ENCODE data around the gene DLGAP1. TPM values are rescaled to one million over a fixed set of nuclear protein-coding genes. Genes with fewer than 3 reads are reported as not detected.

Gene DLGAP1
- total and polyA plus RNA-seq, 4 donors, result 0.54 to 11.8 (median 3.1) TPM

GRCh38 chr18:4157352-4157751 is 297.8 kb downstream of the DLGAP1 start:
- 71 to 77% methylated on average over 4 of the region's 4 CpGs for WGBS, 2 donors
- Histone ChIP-seq H3K36me3 (ENCODE audit: control insufficient read depth in 4 of 4, insufficient read depth in 4 of 4, low read length in 4 of 4) (no peaks in the 10 kb centered on the region), H3K27ac (ENCODE audit: low read depth in 1 of 2, low read length in 1 of 2) (no peak overlapping the region), H3K4me1 (ENCODE audit: control insufficient read depth in 5 of 5, insufficient read depth in 5 of 5, low read length in 5 of 5) (no peaks in the 10 kb centered on the region), H3K4me3 (no peak overlapping the region), H3K27me3 (ENCODE audit: control insufficient read depth in 3 of 3, insufficient read depth in 3 of 3, low read length in 2 of 3) (no peaks in the 10 kb centered on the region), H3K9me3 (ENCODE audit: control insufficient read depth in 4 of 4, insufficient read depth in 3 of 4, low read length in 3 of 4) (peaks cover 0 to 5% (median under 1%) of the 10 kb centered on the region in 4 donors), H3K9ac (ENCODE audit: insufficient read depth in 1 of 2, low read length in 2 of 2) (no peak overlapping the region)
- TF ChIP-seq CTCF (IDR thresholded peaks at IDR 0.05; ENCODE audit: control extremely low read depth, extremely low read depth), result no peak
- no peak for DNase-seq
- ATAC-seq (ENCODE audit: insufficient read depth, low FRiP score), result no peak

GRCh38 chr18:4146797-4147196 is 308.3 kb downstream of the DLGAP1 start:
- 87 to 88% methylated on average over 1 of the region's 1 CpG for WGBS, 2 donors
- H3K27me3 ChIP-seq (ENCODE audit: control insufficient read depth in 3 of 3, insufficient read depth in 3 of 3, low read length in 2 of 3), result no peaks in the 10 kb centered on the region
- DNase-seq (no peak), ATAC-seq (ENCODE audit: insufficient read depth, low FRiP score) (no peak)
- H3K27ac ChIP-seq (ENCODE audit: low read depth in 1 of 2, low read length in 1 of 2), result no peak overlapping the region
- TF ChIP-seq CTCF (IDR thresholded peaks at IDR 0.05; ENCODE audit: control extremely low read depth, extremely low read depth), result no peak
- H3K9ac ChIP-seq (ENCODE audit: insufficient read depth in 1 of 2, low read length in 2 of 2), result no peak overlapping the region
- no peak overlapping the region for H3K4me3 ChIP-seq
- H3K36me3 ChIP-seq (ENCODE audit: control insufficient read depth in 4 of 4, insufficient read depth in 4 of 4, low read length in 4 of 4), result no peaks in the 10 kb centered on the region
- peaks cover 0 to 4% (median 0%) of the 10 kb centered on the region in 4 donors for H3K9me3 ChIP-seq (ENCODE audit: control insufficient read depth in 4 of 4, insufficient read depth in 3 of 4, low read length in 3 of 4)
- H3K4me1 ChIP-seq (ENCODE audit: control insufficient read depth in 5 of 5, insufficient read depth in 5 of 5, low read length in 5 of 5), result no peaks in the 10 kb centered on the region

- H3K4me3 ChIP-seq, result no peak overlapping the region
- DNase-seq (no peak), ATAC-seq (ENCODE audit: insufficient read depth, low FRiP score) (no peak)
- no peak overlapping the region for H3K27ac ChIP-seq (ENCODE audit: low read depth in 1 of 2, low read length in 1 of 2)
- H3K9me3 ChIP-seq (ENCODE audit: control insufficient read depth in 4 of 4, insufficient read depth in 3 of 4, low read length in 3 of 4), result peaks cover 0 to 4% (median 0%) of the 10 kb centered on the region in 4 donors
- no peak overlapping the region for H3K9ac ChIP-seq (ENCODE audit: insufficient read depth in 1 of 2, low read length in 2 of 2)
- no peaks in the 10 kb centered on the region for H3K4me1 ChIP-seq (ENCODE audit: control insufficient read depth in 5 of 5, insufficient read depth in 5 of 5, low read length in 5 of 5)
- WGBS, 2 donors, result 35 to 45% methylated on average over 1 of the region's 1 CpG
- no peaks in the 10 kb centered on the region for H3K36me3 ChIP-seq (ENCODE audit: control insufficient read depth in 4 of 4, insufficient read depth in 4 of 4, low read length in 4 of 4)
- no peak for TF ChIP-seq CTCF (IDR thresholded peaks at IDR 0.05; ENCODE audit: control extremely low read depth, extremely low read depth)
- H3K27me3 ChIP-seq (ENCODE audit: control insufficient read depth in 3 of 3, insufficient read depth in 3 of 3, low read length in 2 of 3), result no peaks in the 10 kb centered on the region
Measured at GRCh38 chr18:4144201-4144600, 310.9 kb downstream of the DLGAP1 start.

- peaks cover 0 to 4% (median 0%) of the 10 kb centered on the region in 4 donors for H3K9me3 ChIP-seq (ENCODE audit: control insufficient read depth in 4 of 4, insufficient read depth in 3 of 4, low read length in 3 of 4)
- H3K4me3 ChIP-seq, result no peak overlapping the region
- ATAC-seq (ENCODE audit: insufficient read depth, low FRiP score), result no peak
- 98 to 100% methylated on average over 1 of the region's 1 CpG for WGBS, 2 donors
- H3K36me3 ChIP-seq (ENCODE audit: control insufficient read depth in 4 of 4, insufficient read depth in 4 of 4, low read length in 4 of 4), result no peaks in the 10 kb centered on the region
- H3K27ac ChIP-seq (ENCODE audit: low read depth in 1 of 2, low read length in 1 of 2), result no peak overlapping the region
- no peak for DNase-seq
- no peak overlapping the region for H3K9ac ChIP-seq (ENCODE audit: insufficient read depth in 1 of 2, low read length in 2 of 2)
- no peaks in the 10 kb centered on the region for H3K4me1 ChIP-seq (ENCODE audit: control insufficient read depth in 5 of 5, insufficient read depth in 5 of 5, low read length in 5 of 5)
- no peak for TF ChIP-seq CTCF (IDR thresholded peaks at IDR 0.05; ENCODE audit: control extremely low read depth, extremely low read depth)
- no peaks in the 10 kb centered on the region for H3K27me3 ChIP-seq (ENCODE audit: control insufficient read depth in 3 of 3, insufficient read depth in 3 of 3, low read length in 2 of 3)
Measured at GRCh38 chr18:4143585-4143984, 311.5 kb downstream of the DLGAP1 start.

Data from lung (tissue), 12 donors.